Measurements from ENCODE around the gene SPPL3.

SPPL3 gene

GRCh38 chr12:120920178-120920577 is 16.0 kb upstream of the SPPL3 start:
- Histone ChIP-seq H2AFZ (ENCODE audit: low read depth) (no peak overlapping the region), H3K79me2 (ENCODE audit: insufficient read depth, low read depth) (no peaks in the 10 kb centered on the region), H3K4me3 (IDR thresholded peaks at IDR 0.05; ENCODE audit: insufficient read depth, low read depth, low read length) (no peak overlapping the region), H3K27me3 (ENCODE audit: insufficient read depth, low read depth) (no peaks in the 10 kb centered on the region), H3K36me3 (ENCODE audit: insufficient read depth) (no peaks in the 10 kb centered on the region), H3K4me2 (no peak overlapping the region), H3K27ac (no peak overlapping the region), H3K4me1 (ENCODE audit: low read depth, poor library complexity, severe bottlenecking) (no peaks in the 10 kb centered on the region), H3K9ac (no peak overlapping the region), H4K20me1 (ENCODE audit: insufficient read depth) (no peaks in the 10 kb centered on the region)
- no peak for TF ChIP-seq CTCF (conservative IDR thresholded peaks at IDR 0.05; ENCODE audit: low read depth, low read length)

- TF ChIP-seq CTCF (conservative IDR thresholded peaks at IDR 0.05; ENCODE audit: low read depth, low read length) = no peak
- Histone ChIP-seq H4K20me1 (ENCODE audit: insufficient read depth) (no peaks in the 10 kb centered on the region), H3K27ac (no peak overlapping the region), H3K4me2 (no peak overlapping the region), H3K79me2 (ENCODE audit: insufficient read depth, low read depth) (no peaks in the 10 kb centered on the region), H3K27me3 (ENCODE audit: insufficient read depth, low read depth) (no peaks in the 10 kb centered on the region), H2AFZ (ENCODE audit: low read depth) (no peak overlapping the region), H3K9ac (no peak overlapping the region), H3K4me1 (ENCODE audit: low read depth, poor library complexity, severe bottlenecking) (no peaks in the 10 kb centered on the region), H3K36me3 (ENCODE audit: insufficient read depth) (no peaks in the 10 kb centered on the region), H3K4me3 (IDR thresholded peaks at IDR 0.05; ENCODE audit: insufficient read depth, low read depth, low read length) (no peak overlapping the region)
These were observed 13.6 kb upstream of the SPPL3 start for GRCh38 chr12:120917748-120918147.

GRCh38 chr12:120916561-120916960 is 12.4 kb upstream of the SPPL3 start:
- no peaks in the 10 kb centered on the region for H3K79me2 ChIP-seq (ENCODE audit: insufficient read depth, low read depth)
- no peaks in the 10 kb centered on the region for H3K27me3 ChIP-seq (ENCODE audit: insufficient read depth, low read depth)
- no peak overlapping the region for H3K9ac ChIP-seq
- H4K20me1 ChIP-seq (ENCODE audit: insufficient read depth) = no peaks in the 10 kb centered on the region
- no peak overlapping the region for H3K27ac ChIP-seq
- no peak overlapping the region for H3K4me3 ChIP-seq (IDR thresholded peaks at IDR 0.05; ENCODE audit: insufficient read depth, low read depth, low read length)
- no peak for TF ChIP-seq CTCF (conservative IDR thresholded peaks at IDR 0.05; ENCODE audit: low read depth, low read length)
- H2AFZ ChIP-seq (ENCODE audit: low read depth) = no peak overlapping the region
- H3K36me3 ChIP-seq (ENCODE audit: insufficient read depth) = no peaks in the 10 kb centered on the region
- H3K4me2 ChIP-seq = no peak overlapping the region
- H3K4me1 ChIP-seq (ENCODE audit: low read depth, poor library complexity, severe bottlenecking) = no peaks in the 10 kb centered on the region

GRCh38 chr12:120914794-120915193 is 10.6 kb upstream of the SPPL3 start:
- Histone ChIP-seq H3K4me2 (no peak overlapping the region), H3K9ac (no peak overlapping the region), H2AFZ (ENCODE audit: low read depth) (no peak overlapping the region), H3K27me3 (ENCODE audit: insufficient read depth, low read depth) (no peaks in the 10 kb centered on the region), H3K27ac (no peak overlapping the region), H4K20me1 (ENCODE audit: insufficient read depth) (no peaks in the 10 kb centered on the region), H3K36me3 (ENCODE audit: insufficient read depth) (no peaks in the 10 kb centered on the region), H3K4me3 (IDR thresholded peaks at IDR 0.05; ENCODE audit: insufficient read depth, low read depth, low read length) (no peak overlapping the region), H3K4me1 (ENCODE audit: low read depth, poor library complexity, severe bottlenecking) (no peaks in the 10 kb centered on the region), H3K79me2 (ENCODE audit: insufficient read depth, low read depth) (no peaks in the 10 kb centered on the region)
- no peak for TF ChIP-seq CTCF (conservative IDR thresholded peaks at IDR 0.05; ENCODE audit: low read depth, low read length)
